Measurements from ENCODE around the gene ABHD6.
A peak's percentile ranks its signal among the peaks of the same experiment; 100 is the strongest.

The ABHD6 gene

DNA sequence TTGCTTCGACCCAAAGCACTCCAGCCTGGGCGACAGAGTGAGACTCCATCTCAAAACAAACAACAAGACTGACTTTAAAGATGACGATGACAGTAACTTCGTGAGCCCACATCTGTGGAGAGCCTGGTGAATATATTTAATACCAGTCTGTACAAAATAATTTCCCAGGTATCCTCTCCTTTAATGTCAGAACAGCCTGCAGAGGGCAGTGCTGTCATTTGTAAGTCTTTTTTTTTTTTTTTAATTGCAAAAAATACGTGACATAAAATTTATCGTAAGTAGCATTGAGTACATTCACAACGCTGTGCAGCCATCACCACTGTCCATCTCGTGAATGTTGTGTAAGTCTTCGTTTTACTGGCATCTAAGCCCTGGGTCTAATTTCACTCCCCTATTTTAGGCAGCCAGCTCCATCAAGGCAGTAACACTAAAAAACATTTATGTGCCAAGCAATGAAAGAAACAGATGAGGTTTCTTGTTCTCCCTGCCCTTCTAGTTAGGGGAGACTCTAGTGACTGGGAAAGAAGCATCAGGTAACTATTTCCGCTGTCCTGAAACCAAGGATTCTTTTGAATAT is 70.1 kb downstream of the ABHD6 start:
- TF ChIP-seq, protein P1, sequence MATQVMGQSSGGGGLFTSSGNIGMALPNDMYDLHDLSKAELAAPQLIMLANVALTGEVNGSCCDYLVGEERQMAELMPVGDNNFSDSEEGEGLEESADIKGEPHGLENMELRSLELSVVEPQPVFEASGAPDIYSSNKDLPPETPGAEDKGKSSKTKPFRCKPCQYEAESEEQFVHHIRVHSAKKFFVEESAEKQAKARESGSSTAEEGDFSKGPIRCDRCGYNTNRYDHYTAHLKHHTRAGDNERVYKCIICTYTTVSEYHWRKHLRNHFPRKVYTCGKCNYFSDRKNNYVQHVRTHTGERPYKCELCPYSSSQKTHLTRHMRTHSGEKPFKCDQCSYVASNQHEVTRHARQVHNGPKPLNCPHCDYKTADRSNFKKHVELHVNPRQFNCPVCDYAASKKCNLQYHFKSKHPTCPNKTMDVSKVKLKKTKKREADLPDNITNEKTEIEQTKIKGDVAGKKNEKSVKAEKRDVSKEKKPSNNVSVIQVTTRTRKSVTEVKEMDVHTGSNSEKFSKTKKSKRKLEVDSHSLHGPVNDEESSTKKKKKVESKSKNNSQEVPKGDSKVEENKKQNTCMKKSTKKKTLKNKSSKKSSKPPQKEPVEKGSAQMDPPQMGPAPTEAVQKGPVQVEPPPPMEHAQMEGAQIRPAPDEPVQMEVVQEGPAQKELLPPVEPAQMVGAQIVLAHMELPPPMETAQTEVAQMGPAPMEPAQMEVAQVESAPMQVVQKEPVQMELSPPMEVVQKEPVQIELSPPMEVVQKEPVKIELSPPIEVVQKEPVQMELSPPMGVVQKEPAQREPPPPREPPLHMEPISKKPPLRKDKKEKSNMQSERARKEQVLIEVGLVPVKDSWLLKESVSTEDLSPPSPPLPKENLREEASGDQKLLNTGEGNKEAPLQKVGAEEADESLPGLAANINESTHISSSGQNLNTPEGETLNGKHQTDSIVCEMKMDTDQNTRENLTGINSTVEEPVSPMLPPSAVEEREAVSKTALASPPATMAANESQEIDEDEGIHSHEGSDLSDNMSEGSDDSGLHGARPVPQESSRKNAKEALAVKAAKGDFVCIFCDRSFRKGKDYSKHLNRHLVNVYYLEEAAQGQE (IDR thresholded peaks at IDR 0.05; ENCODE audit: low read depth), result no peak
- TF ChIP-seq RAD21 (IDR thresholded peaks at IDR 0.05; ENCODE audit: low read depth), result peak; percentile 36; the same call in 1 of the 2 replicates

DNA sequence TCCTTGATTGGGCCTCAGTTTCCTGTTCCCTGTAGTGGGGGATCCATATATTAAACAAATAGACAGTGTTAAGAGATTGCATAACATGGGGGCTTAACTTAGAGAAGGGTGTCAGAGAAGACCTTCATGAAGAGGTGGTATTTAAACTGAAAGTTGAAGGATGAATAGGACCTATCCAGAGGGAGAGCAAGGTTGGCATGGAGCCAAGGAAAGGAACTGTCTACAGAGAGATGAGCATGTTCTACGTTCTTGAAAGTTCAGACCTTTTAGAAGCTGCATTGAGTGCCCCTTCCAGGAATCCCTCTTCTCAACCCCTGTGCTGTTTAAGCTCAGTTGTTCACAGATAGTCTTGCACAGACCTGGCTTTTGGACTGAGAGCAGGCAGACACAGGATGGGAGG is 71.1 kb downstream of the ABHD6 start:
- TF ChIP-seq EP300 (IDR thresholded peaks at IDR 0.05; ENCODE audit: borderline replicate concordance), result no peak
- TF ChIP-seq NFIC (IDR thresholded peaks at IDR 0.05), result peak; percentile 58

DNA sequence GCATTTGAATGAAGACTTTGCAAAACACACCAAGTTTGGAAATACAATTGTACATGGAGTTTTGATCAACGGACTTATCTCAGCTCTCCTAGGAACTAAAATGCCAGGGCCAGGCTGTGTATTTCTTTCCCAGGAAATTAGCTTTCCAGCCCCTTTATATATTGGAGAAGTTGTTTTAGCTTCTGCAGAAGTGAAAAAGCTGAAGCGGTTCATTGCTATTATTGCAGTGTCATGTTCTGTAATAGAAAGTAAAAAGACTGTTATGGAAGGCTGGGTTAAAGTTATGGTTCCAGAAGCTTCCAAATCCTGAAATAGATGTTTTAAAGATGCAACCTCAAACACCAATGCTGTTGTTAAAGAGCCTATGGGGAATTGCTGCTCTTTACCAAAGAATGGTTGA is 80.2 kb downstream of the ABHD6 start:
- TF ChIP-seq, protein P1 (IDR thresholded peaks at IDR 0.05; ENCODE audit: low read depth), result no peak
- no peak for TF ChIP-seq FOXM1 (IDR thresholded peaks at IDR 0.05; ENCODE audit: borderline replicate concordance, low read depth)
- TF ChIP-seq YY1 (IDR thresholded peaks at IDR 0.05; ENCODE audit: low read depth), result no peak
- TF ChIP-seq TCF12 (IDR thresholded peaks at IDR 0.05; ENCODE audit: low read depth), result no peak
- no peak for TF ChIP-seq CEBPB (IDR thresholded peaks at IDR 0.05)
- no peak for TF ChIP-seq USF1 (IDR thresholded peaks at IDR 0.05)
- no peak for TF ChIP-seq TEAD4 (IDR thresholded peaks at IDR 0.05)
- TF ChIP-seq ZBTB7A (IDR thresholded peaks at IDR 0.05; ENCODE audit: low read depth), result no peak
- TF ChIP-seq CREB1 (IDR thresholded peaks at IDR 0.05; ENCODE audit: low read depth), result no peak
- TF ChIP-seq NFIC (IDR thresholded peaks at IDR 0.05), result no peak

- TF ChIP-seq TEAD4 (IDR thresholded peaks at IDR 0.05) (no peak), MAX (IDR thresholded peaks at IDR 0.05) (no peak), TAF1 (IDR thresholded peaks at IDR 0.05; ENCODE audit: low read depth) (no peak), CREB1 (IDR thresholded peaks at IDR 0.05; ENCODE audit: low read depth) (no peak), NFIC (IDR thresholded peaks at IDR 0.05) (no peak), ZBTB7A (IDR thresholded peaks at IDR 0.05; ENCODE audit: low read depth) (no peak), YY1 (IDR thresholded peaks at IDR 0.05; ENCODE audit: low read depth) (no peak)
- TF ChIP-seq, protein P1 (IDR thresholded peaks at IDR 0.05; ENCODE audit: low read depth), result no peak
These were observed 84.2 kb downstream of the ABHD6 start for GRCh38 chr3:58321791-58322190.

GRCh38 chr3:58322793-58323192 is 85.2 kb downstream of the ABHD6 start:
- TF ChIP-seq FOXM1 (IDR thresholded peaks at IDR 0.05; ENCODE audit: borderline replicate concordance, low read depth), result no peak
- no peak for TF ChIP-seq ZBTB7A (IDR thresholded peaks at IDR 0.05; ENCODE audit: low read depth)
- no peak for TF ChIP-seq YY1 (IDR thresholded peaks at IDR 0.05; ENCODE audit: low read depth)
- no peak for TF ChIP-seq MAX (IDR thresholded peaks at IDR 0.05)
- no peak for TF ChIP-seq TAF1 (IDR thresholded peaks at IDR 0.05; ENCODE audit: low read depth)
- TF ChIP-seq, protein P1 (IDR thresholded peaks at IDR 0.05; ENCODE audit: low read depth), result no peak
- no peak for TF ChIP-seq EP300 (IDR thresholded peaks at IDR 0.05; ENCODE audit: borderline replicate concordance)
- no peak for TF ChIP-seq CREB1 (IDR thresholded peaks at IDR 0.05; ENCODE audit: low read depth)
- no peak for TF ChIP-seq CEBPB (IDR thresholded peaks at IDR 0.05)
- TF ChIP-seq TCF12 (IDR thresholded peaks at IDR 0.05; ENCODE audit: low read depth), result no peak
- TF ChIP-seq EGR1 (IDR thresholded peaks at IDR 0.05), result no peak
- no peak for TF ChIP-seq RAD21 (IDR thresholded peaks at IDR 0.05; ENCODE audit: low read depth)
- no peak for TF ChIP-seq NFIC (IDR thresholded peaks at IDR 0.05)
- no peak for TF ChIP-seq USF1 (IDR thresholded peaks at IDR 0.05)
